B cell (primary cell): ENCODE data around the gene DNAJC3. TPM values are rescaled to one million over a fixed set of nuclear protein-coding genes. Genes with fewer than 3 reads are reported as not detected.

ENCODE experiments used
- ATAC-seq: fragments of 200-7000 bp; cut with Tn5 transposase; one replicate; pipeline ENCODE4 v1.10.0; 2021; ENCODE audit warnings: low read depth, mild to moderate bottlenecking, moderate number of reproducible peaks, moderate library complexity
- CTCF ChIA-PET: fragments of 350-600 bp; sonication (Branson Sonifier 250); formaldehyde crosslinking; loops from one replicate; lab custom pipeline; 2021; ENCODE audit warnings: antibody characterized with exemption, inconsistent platforms; lab: Charles Lee
- POLR2A ChIA-PET: fragments of 350-600 bp; sonication (Branson Sonifier 250); formaldehyde crosslinking; loops from one replicate; lab custom pipeline; 2021; ENCODE audit warnings: antibody characterized with exemption; lab: Charles Lee
- DNase-seq: peaks from one replicate; pipeline ENCODE4 v3.0.0; 2013
- H2AFZ ChIP-seq: 2 replicates; pipeline ENCODE4 v1.6.1; 2012; ENCODE audit warnings: mild to moderate bottlenecking, low read depth, low read length; ENCODE audit not compliant: insufficient read depth, poor library complexity, severe bottlenecking
- H3K27ac ChIP-seq, 2 donors: 1 replicate in 1 of 2; 2 replicates in 1 of 2; pipeline ENCODE4 v1.5.1; 2012 to 2013; ENCODE audit warnings: low read length in 2 of 2, mild to moderate bottlenecking in 2 of 2, moderate library complexity in 1 of 2
- H3K27me3 ChIP-seq, 4 experiments: fragments of 200-600 bp in 1 of 4; sonication (generic) in 1 of 4; replicated peaks in 1 of 4; 1 replicate in 2 of 4; 2 replicates in 2 of 4; pipeline versions ENCODE4 v1.6.1 to v1.7.0; 2013 to 2016; ENCODE audit warnings: low read length in 3 of 4, mild to moderate bottlenecking in 2 of 4, mixed read lengths in 1 of 4, moderate library complexity in 1 of 4; ENCODE audit not compliant: insufficient read depth in 4 of 4, control insufficient read depth in 3 of 4; ENCODE audit errors: control extremely low read depth in 1 of 4
- H3K36me3 ChIP-seq, 2 experiments: replicated peaks in 1 of 2; 1 replicate in 1 of 2; 2 replicates in 1 of 2; pipeline versions ENCODE4 v1.6.1 to v1.7.1; 2013; ENCODE audit warnings: low read length in 1 of 2; ENCODE audit not compliant: insufficient read depth in 2 of 2, control insufficient read depth in 1 of 2; ENCODE audit errors: control extremely low read depth in 1 of 2, extremely low read depth in 1 of 2
- H3K4me1 ChIP-seq, 2 donors: fragments of 200-600 bp in 1 of 2; sonication (generic) in 1 of 2; 1 replicate in 1 of 2; 2 replicates in 1 of 2; pipeline versions ENCODE4 v1.5.1 to v1.6.1; 2013 to 2017; ENCODE audit warnings: low read length in 2 of 2; ENCODE audit not compliant: control insufficient read depth in 2 of 2, insufficient read depth in 2 of 2
- H3K4me2 ChIP-seq: replicated peaks from 2 replicates; pipeline ENCODE3; 2012; ENCODE audit warnings: mild to moderate bottlenecking, low read depth, low read length; ENCODE audit not compliant: poor library complexity, severe bottlenecking
- H3K4me3 ChIP-seq, 5 experiments: fragments of 200-600 bp in 1 of 5; sonication (generic) in 1 of 5; 1 replicate in 3 of 5; 2 replicates in 2 of 5; pipeline versions ENCODE4 v1.5.1 to v1.7.0; 2011 to 2016; ENCODE audit warnings: low read length in 4 of 5, mild to moderate bottlenecking in 4 of 5, low read depth in 2 of 5, control low read depth in 1 of 5, moderate library complexity in 1 of 5; ENCODE audit not compliant: insufficient read depth in 1 of 5; ENCODE audit errors: control extremely low read depth in 1 of 5, extremely low read depth in 1 of 5
- H3K79me2 ChIP-seq: fragments of 200-600 bp; sonication (generic); one replicate; pipeline ENCODE4 v1.6.0; 2016; ENCODE audit warnings: low read length; ENCODE audit not compliant: control insufficient read depth, insufficient read depth
- H3K9ac ChIP-seq: fragments of 200-600 bp; sonication (generic); 2 replicates; pipeline ENCODE4 v1.6.1; 2017; ENCODE audit warnings: mild to moderate bottlenecking, low read length, moderate library complexity
- H3K9me3 ChIP-seq, 3 donors: one replicate each; pipeline versions ENCODE4 v1.6.1 to v1.7.1; 2013; ENCODE audit warnings: low read length in 2 of 3; ENCODE audit not compliant: control insufficient read depth in 2 of 3, insufficient read depth in 1 of 3; ENCODE audit errors: control extremely low read depth in 1 of 3
- H4K20me1 ChIP-seq: 2 replicates; pipeline ENCODE4 v1.6.0; 2012; ENCODE audit warnings: mild to moderate bottlenecking, low read length; ENCODE audit not compliant: insufficient read depth, control insufficient read depth, poor library complexity, severe bottlenecking
- H3K27ac Mint-ChIP-seq: one replicate; pipeline ENCODE4 v1.8.0; 2021; ENCODE audit warnings: mixed read lengths
- H3K27me3 Mint-ChIP-seq: one replicate; pipeline ENCODE4 v1.8.0; 2021; ENCODE audit warnings: mixed read lengths
- H3K4me1 Mint-ChIP-seq: one replicate; pipeline ENCODE4 v1.8.0; 2021; ENCODE audit warnings: mixed read lengths
- H3K4me3 Mint-ChIP-seq: one replicate; pipeline ENCODE4 v1.8.0; 2021; ENCODE audit warnings: mixed read lengths
- H3K9me3 Mint-ChIP-seq: one replicate; pipeline ENCODE4 v1.8.0; 2022; ENCODE audit warnings: mixed read lengths; ENCODE audit not compliant: insufficient read depth
- EZH2 ChIP-seq: IDR thresholded peaks from 2 replicates; pipeline ENCODE4 v1.6.1; 2012; ENCODE audit warnings: borderline replicate concordance, low read depth, mild to moderate bottlenecking, moderate library complexity, low read length; ENCODE audit not compliant: insufficient read depth, poor library complexity, severe bottlenecking
- WGBS: methylation state at CpG from one replicate; pipeline ENCODE4 v1.1.5; 2013; ENCODE audit warnings: missing lambda C conversion rate; ENCODE audit not compliant: insufficient coverage; 5-methylcytosine and 5-hydroxymethylcytosine counted together
- intact Hi-C: fragments of 100-400 bp; cut with micrococcal nuclease; formaldehyde crosslinking; loops from one replicate; pipeline ENCODE4 v1.10.0; 2022
- polyA plus RNA-seq: library from polyadenylated mRNA; depleted of rRNA; stranded (reverse); fragments of >200 nt; gene quantifications from 2 replicates; pipeline ENCODE4 v1.2.3, GENCODE V29; 2012
- total RNA-seq, 2 donors: library from RNA; stranded (reverse); fragments of 120-200 nt in 1 of 2; gene quantifications; 1 replicate in 1 of 2; 2 replicates in 1 of 2; pipeline versions ENCODE4 v1.2.3 to v1.2.4, GENCODE V29; 2013 to 2022
- TF ChIP-seq, protein P1 (sequence below): fragments of 200-600 bp; IDR thresholded peaks from one replicate; pipeline ENCODE4 v1.8.0; 2022; ENCODE audit warnings: antibody characterized with exemption, mild to moderate bottlenecking

Gene DNAJC3
- total and polyA plus RNA-seq, 2 donors (not counting 1 experiment from before 2014, with no cell fraction given), result 2.8 to 12.1 TPM

DNA sequence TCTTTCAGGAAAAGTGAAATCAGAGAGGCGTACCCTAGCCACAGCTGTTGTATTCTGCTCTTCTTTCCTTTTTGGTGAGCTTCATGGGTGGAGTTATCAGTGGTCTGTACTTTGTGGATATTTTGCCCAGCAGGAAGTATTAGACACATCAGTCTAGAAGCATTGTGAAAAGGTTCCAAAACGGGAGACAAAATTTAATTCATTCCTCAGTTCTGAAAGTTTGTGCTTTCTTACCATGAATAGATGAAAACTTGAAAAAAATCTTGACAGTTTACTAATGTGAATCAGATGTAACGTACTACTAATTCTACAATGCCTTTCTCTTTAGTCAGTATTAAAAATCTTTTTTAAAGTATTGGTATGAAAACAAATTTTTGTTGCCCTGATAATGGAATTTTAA is 116.8 kb downstream of the DNAJC3 start:
- DNase-seq, result no peak

GRCh38 chr13:95797016-95797415 is 120.1 kb downstream of the DNAJC3 start:
- no peaks in the 10 kb centered on the region for H3K9me3 Mint-ChIP-seq
- Histone ChIP-seq H2AFZ (no peak overlapping the region), H3K9ac (no peak overlapping the region), H3K36me3 (peaks cover 0 to 12% of the 10 kb centered on the region in 2 experiments), H3K4me3 (no peak overlapping the region), H3K27ac (no peak overlapping the region), H3K4me1 (no peaks in the 10 kb centered on the region), H3K27me3 (no peaks in the 10 kb centered on the region), H4K20me1 (no peaks in the 10 kb centered on the region), H3K9me3 (no peaks in the 10 kb centered on the region), H3K79me2 (no peaks in the 10 kb centered on the region), H3K4me2 (no peak overlapping the region)
- ATAC-seq (no peak), DNase-seq (no peak)
- intact Hi-C loops, result no loop called here
- CTCF ChIA-PET, result no interaction called here
- no CpG with 5 or more reads among the region's 2 CpGs for WGBS
- H3K4me1 Mint-ChIP-seq, result no peaks in the 10 kb centered on the region
- no peak overlapping the region for H3K27ac Mint-ChIP-seq
- no peak overlapping the region for H3K4me3 Mint-ChIP-seq
- POLR2A ChIA-PET, result no interaction called here
- no peak for TF ChIP-seq EZH2
- TF ChIP-seq, protein P1, sequence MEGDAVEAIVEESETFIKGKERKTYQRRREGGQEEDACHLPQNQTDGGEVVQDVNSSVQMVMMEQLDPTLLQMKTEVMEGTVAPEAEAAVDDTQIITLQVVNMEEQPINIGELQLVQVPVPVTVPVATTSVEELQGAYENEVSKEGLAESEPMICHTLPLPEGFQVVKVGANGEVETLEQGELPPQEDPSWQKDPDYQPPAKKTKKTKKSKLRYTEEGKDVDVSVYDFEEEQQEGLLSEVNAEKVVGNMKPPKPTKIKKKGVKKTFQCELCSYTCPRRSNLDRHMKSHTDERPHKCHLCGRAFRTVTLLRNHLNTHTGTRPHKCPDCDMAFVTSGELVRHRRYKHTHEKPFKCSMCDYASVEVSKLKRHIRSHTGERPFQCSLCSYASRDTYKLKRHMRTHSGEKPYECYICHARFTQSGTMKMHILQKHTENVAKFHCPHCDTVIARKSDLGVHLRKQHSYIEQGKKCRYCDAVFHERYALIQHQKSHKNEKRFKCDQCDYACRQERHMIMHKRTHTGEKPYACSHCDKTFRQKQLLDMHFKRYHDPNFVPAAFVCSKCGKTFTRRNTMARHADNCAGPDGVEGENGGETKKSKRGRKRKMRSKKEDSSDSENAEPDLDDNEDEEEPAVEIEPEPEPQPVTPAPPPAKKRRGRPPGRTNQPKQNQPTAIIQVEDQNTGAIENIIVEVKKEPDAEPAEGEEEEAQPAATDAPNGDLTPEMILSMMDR, result no peak
- H3K27me3 Mint-ChIP-seq, result no peaks in the 10 kb centered on the region

More for the DNA sequence above, 116.8 kb downstream of the DNAJC3 start:
- H3K9ac ChIP-seq, result no peak overlapping the region
- H3K4me1 ChIP-seq, result no peaks in the 10 kb centered on the region
- CTCF ChIA-PET, result no interaction called here
- no peak overlapping the region for H3K27ac ChIP-seq
- WGBS, result 100% methylated on average over 1 of the region's 3 CpGs
- no peak overlapping the region for H3K4me2 ChIP-seq
- Mint-ChIP-seq H3K27ac (no peak overlapping the region), H3K4me3 (no peak overlapping the region), H3K9me3 (no peaks in the 10 kb centered on the region), H3K27me3 (no peaks in the 10 kb centered on the region), H3K4me1 (no peaks in the 10 kb centered on the region)
- H3K4me3 ChIP-seq, result no peak overlapping the region
- H3K79me2 ChIP-seq, result no peaks in the 10 kb centered on the region
- POLR2A ChIA-PET, result no interaction called here
- H2AFZ ChIP-seq, result no peak overlapping the region
- H4K20me1 ChIP-seq, result no peaks in the 10 kb centered on the region
- TF ChIP-seq, protein P1, result no peak
- no peak for TF ChIP-seq EZH2
- ATAC-seq, result no peak
- intact Hi-C loops, result no loop called here
- H3K36me3 ChIP-seq, result peaks cover 2 to 40% of the 10 kb centered on the region in 2 experiments
- H3K27me3 ChIP-seq, result no peaks in the 10 kb centered on the region
- H3K9me3 ChIP-seq, result peaks cover 0 to 1% (median 0%) of the 10 kb centered on the region in 3 donors
